ENCODE results near the gene PPP1CC. TPM values are rescaled to one million over a fixed set of nuclear protein-coding genes. Genes with fewer than 3 reads are reported as not detected.
"Not testable (repeated sequence)": the region's sequence is repeated elsewhere in the genome, so short reads cannot be mapped to it uniquely, and the experiment has no call there.

Gene PPP1CC
- total RNA-seq, 1 donor from 2014 or later: 288 TPM

GRCh38 chr12:110739488-110739887, 3.2 kb downstream of the PPP1CC start:
- H3K4me3 Mint-ChIP-seq: peak overlapping the region; percentile 99
- DNase-seq (ENCODE audit: low read depth, low spot score): no peak
- TF ChIP-seq CTCF (conservative IDR thresholded peaks at IDR 0.05): no peak
- H3K27me3 Mint-ChIP-seq (ENCODE audit: low read depth): no peaks in the 10 kb centered on the region
- no peaks in the 10 kb centered on the region for H3K9me3 Mint-ChIP-seq
- peaks cover 5% of the 10 kb centered on the region for H3K36me3 Mint-ChIP-seq (ENCODE audit: low read depth)
- H3K27ac Mint-ChIP-seq (ENCODE audit: unreplicated experiment): peak overlapping the region; percentile 15
- peaks cover 59% of the 10 kb centered on the region for H3K4me1 Mint-ChIP-seq

- Mint-ChIP-seq H3K27me3 (ENCODE audit: low read depth) (no peaks in the 10 kb centered on the region), H3K4me3 (peak overlapping the region; percentile 74), H3K27ac (ENCODE audit: unreplicated experiment) (no peak overlapping the region), H3K36me3 (ENCODE audit: low read depth) (peaks cover 5% of the 10 kb centered on the region), H3K9me3 (no peaks in the 10 kb centered on the region), H3K4me1 (peaks cover 58% of the 10 kb centered on the region)
- TF ChIP-seq CTCF (conservative IDR thresholded peaks at IDR 0.05): no peak
- DNase-seq (ENCODE audit: low read depth, low spot score): no peak
Observed at GRCh38 chr12:110737532-110737931, 5.2 kb downstream of the PPP1CC start.

DNA sequence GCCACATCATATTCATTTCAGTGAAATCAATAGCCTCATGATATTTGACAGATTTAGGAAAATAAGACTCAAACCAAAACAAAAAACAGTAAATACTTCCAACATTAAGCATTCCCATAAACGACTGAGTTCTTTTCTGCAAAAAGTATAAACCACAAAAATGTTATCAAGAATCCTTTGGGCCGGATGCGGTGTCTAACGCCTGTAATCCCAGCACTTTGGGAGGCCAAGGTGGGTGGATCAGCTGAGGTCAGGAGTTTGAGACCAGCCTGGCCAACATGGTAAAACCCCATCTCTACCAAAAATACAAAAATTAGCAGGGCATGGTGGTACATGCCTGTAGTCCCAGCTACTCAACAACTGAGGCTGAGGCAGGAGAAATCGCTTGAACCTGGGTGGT, 5.7 kb downstream of the PPP1CC start:
- not testable (repeated sequence) for DNase-seq (ENCODE audit: low read depth, low spot score); H3K9me3 Mint-ChIP-seq; H3K36me3 Mint-ChIP-seq (ENCODE audit: low read depth); H3K27me3 Mint-ChIP-seq (ENCODE audit: low read depth); H3K4me3 Mint-ChIP-seq; H3K27ac Mint-ChIP-seq (ENCODE audit: unreplicated experiment)
- peaks cover 62% of the 10 kb centered on the region for H3K4me1 Mint-ChIP-seq

DNA sequence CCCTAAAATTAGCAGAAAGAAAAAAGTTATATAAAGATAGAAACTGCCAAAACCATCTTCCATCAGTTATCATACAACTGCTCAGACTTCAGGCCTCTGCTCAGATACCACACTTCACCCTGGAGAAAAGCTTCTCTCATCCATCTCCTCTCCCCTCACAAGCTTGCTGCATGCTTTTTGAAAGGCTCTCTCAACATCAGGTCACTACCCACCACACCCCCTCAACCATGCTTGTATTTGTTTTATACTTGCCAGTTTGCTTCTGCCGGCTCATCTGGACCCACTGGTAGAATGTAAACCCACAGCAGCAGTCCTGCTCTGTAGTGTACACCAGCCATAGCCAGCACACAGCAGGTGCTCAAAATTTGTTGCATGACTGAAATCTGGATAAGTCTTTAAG, 8.8 kb downstream of the PPP1CC start:
- H3K36me3 Mint-ChIP-seq (ENCODE audit: low read depth): peaks cover 5% of the 10 kb centered on the region
- peaks cover 44% of the 10 kb centered on the region for H3K4me1 Mint-ChIP-seq
- no peak overlapping the region for H3K4me3 Mint-ChIP-seq
- TF ChIP-seq CTCF (conservative IDR thresholded peaks at IDR 0.05): no peak
- no peak for DNase-seq (ENCODE audit: low read depth, low spot score)
- no peak overlapping the region for H3K27ac Mint-ChIP-seq (ENCODE audit: unreplicated experiment)
- no peaks in the 10 kb centered on the region for H3K9me3 Mint-ChIP-seq
- no peaks in the 10 kb centered on the region for H3K27me3 Mint-ChIP-seq (ENCODE audit: low read depth)

DNA sequence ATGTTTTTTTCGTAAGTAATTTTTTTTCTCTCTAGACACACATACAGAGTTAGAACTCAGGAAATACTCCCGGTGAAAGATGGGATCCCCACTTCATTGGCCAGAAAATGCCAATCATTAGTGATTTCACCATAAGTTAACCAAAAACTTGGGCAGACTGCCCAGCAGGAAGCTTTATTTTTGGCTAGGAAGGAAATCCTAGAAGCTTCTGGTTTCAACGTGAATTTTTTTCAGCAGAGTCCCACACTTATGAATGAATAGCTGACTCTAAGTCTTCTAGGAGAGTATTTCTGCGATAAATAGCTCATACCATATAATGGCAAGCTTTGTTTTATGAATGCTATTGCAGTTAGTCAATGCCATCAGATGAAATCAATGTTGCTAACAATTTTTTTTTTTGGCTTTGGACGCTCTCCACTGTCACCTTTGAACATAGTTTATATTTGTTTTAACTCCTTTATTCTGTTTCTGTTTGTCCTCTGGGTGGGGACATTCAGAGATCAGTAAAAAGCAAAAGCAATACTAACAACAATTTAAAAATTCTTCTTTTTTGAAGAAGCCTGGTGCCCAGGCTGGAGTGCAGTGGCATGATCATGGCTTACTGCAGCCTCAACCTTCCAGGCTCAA, 9.5 kb downstream of the PPP1CC start:
- H3K4me1 Mint-ChIP-seq: peaks cover 37% of the 10 kb centered on the region
- H3K36me3 Mint-ChIP-seq (ENCODE audit: low read depth): peaks cover 9% of the 10 kb centered on the region
- H3K27me3 Mint-ChIP-seq (ENCODE audit: low read depth): no peaks in the 10 kb centered on the region
- H3K27ac Mint-ChIP-seq (ENCODE audit: unreplicated experiment): peak overlapping the region; percentile 68
- TF ChIP-seq CTCF (conservative IDR thresholded peaks at IDR 0.05): no peak
- H3K4me3 Mint-ChIP-seq: no peak overlapping the region
- H3K9me3 Mint-ChIP-seq: no peaks in the 10 kb centered on the region
- DNase-seq (ENCODE audit: low read depth, low spot score): no peak

GRCh38 chr12:110732572-110732971, 10.1 kb downstream of the PPP1CC start:
- H3K4me3 Mint-ChIP-seq: no peak overlapping the region
- no peak overlapping the region for H3K27ac Mint-ChIP-seq (ENCODE audit: unreplicated experiment)

More at GRCh38 chr12:110732572-110732971, 10.1 kb downstream of the PPP1CC start:
- no peaks in the 10 kb centered on the region for H3K27me3 Mint-ChIP-seq (ENCODE audit: low read depth)
- H3K4me1 Mint-ChIP-seq: peaks cover 31% of the 10 kb centered on the region
- no peak for TF ChIP-seq CTCF (conservative IDR thresholded peaks at IDR 0.05)
- DNase-seq (ENCODE audit: low read depth, low spot score): no peak
- no peaks in the 10 kb centered on the region for H3K9me3 Mint-ChIP-seq
- peaks cover 12% of the 10 kb centered on the region for H3K36me3 Mint-ChIP-seq (ENCODE audit: low read depth)

All from neural crest cell (in vitro differentiated cells).